GM12801 (cell line): ENCODE data around the gene TMC2.

Source experiments
- TF ChIP-seq, protein P1 (sequence below): IDR thresholded peaks from one replicate; pipeline ENCODE4 v1.5.1; 2011; ENCODE audit warnings: control low read depth; ENCODE audit not compliant: insufficient read length; ENCODE audit errors: extremely low read depth

The TMC2 gene

DNA sequence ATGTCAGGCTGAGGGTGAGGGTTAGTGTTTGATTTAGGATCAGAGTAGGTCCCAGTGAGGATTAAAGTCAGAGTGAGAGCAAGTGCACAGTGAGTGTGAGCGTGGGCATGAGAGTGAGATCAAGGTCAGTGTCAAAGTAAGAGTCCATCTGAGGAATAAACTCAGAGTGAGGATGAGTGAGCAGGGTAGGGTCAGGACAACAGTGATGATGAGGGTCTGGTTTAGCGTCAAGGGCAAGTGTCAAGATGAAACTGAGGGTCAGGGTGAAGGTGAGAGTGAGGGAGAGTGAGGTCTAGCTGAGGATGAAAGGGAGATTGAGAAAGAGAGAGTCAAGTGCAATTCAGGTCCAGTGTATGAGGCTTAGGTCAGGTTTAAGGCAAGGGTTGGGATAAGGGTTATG, 20.0 kb upstream of the TMC2 start:
- TF ChIP-seq, protein P1, sequence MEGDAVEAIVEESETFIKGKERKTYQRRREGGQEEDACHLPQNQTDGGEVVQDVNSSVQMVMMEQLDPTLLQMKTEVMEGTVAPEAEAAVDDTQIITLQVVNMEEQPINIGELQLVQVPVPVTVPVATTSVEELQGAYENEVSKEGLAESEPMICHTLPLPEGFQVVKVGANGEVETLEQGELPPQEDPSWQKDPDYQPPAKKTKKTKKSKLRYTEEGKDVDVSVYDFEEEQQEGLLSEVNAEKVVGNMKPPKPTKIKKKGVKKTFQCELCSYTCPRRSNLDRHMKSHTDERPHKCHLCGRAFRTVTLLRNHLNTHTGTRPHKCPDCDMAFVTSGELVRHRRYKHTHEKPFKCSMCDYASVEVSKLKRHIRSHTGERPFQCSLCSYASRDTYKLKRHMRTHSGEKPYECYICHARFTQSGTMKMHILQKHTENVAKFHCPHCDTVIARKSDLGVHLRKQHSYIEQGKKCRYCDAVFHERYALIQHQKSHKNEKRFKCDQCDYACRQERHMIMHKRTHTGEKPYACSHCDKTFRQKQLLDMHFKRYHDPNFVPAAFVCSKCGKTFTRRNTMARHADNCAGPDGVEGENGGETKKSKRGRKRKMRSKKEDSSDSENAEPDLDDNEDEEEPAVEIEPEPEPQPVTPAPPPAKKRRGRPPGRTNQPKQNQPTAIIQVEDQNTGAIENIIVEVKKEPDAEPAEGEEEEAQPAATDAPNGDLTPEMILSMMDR, result no peak

DNA sequence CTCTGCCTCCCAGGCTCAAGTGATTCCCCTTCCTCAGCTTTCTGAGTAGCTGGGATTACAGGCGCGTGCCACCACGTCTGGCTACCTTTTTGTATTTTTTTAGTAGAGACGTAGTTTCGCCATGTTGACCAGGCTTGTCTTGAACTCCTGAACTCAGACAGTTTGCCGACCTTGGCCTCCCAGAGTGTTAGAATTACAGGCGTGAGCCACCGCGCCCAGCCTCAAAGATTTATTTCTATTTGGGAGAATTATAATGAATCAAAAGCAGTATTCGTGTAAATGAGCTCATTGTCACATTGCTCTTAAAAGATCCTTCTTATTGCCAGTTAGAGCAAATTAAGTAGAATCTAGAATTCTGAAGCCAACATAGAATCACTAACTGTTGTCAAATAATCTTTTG, 18.3 kb upstream of the TMC2 start:
- TF ChIP-seq, protein P1, result no peak

DNA sequence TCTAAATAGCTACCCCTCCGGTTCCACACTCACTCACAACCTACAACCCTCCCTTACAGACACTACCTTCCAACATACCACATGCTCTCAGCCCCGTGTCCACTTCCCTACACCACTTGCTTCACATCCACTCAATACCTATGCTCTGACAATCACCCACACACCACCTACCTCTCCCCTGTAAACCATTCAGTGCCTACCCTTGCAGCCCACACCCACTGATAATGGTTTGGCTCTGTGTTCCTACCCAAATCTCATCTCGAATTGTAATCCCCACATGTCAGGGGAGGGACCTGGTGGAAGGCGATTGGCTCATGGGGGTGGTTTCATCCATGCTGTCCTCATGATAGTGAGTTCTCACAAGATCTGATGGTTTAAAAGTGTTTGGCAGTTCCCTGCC, 17.8 kb upstream of the TMC2 start:
- TF ChIP-seq, protein P1, result no peak

DNA sequence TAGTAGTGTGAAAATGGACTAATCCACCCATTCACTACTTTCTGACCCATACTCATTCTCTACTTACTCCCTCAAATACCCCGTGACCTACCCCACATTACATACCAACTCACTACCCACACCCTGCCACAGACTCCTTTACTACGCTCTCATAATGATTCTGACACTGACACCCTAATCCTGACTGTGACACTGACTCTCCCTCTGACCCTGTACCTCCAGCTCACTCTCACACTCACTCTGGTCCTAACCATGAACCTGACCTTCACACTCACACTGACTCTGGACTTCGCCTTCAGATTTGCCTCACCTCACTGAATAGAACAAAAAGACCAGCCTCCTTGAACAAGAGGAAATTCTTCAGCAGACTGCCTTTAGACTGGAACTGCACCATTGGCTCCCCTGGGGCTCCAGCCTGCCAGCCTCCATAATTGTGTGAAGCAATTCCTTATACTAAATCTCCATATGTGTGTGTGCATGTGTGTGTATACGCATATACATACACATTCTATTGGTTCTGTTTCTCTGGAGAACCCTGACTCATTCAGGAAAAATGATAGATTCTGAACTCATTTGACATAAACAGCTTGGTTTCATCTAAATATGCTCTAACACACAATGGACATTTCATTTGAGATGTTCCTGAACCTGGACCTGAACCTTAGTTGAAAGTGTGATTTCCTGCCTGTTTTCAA, 17.1 kb upstream of the TMC2 start:
- TF ChIP-seq, protein P1, result no peak

DNA sequence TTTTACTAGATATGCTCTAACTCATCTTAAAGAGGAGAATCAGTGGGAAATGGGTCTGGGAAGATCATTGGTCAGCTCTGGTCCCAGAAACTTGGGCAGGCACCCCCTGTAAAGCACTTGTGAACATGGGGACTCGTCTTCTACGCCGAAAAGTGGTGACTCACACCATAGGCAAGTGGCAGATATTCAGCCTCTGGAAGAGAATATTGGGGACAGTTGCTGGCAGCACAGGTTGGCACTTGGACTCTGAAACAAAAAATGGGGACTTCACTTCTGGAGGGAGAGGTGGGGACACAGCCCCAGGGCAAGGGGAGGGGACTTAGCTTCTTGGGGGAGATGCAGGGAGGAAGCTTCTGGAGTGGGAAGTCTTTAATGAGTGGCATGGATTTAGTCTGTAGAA, 15.8 kb upstream of the TMC2 start:
- TF ChIP-seq, protein P1, result no peak

DNA sequence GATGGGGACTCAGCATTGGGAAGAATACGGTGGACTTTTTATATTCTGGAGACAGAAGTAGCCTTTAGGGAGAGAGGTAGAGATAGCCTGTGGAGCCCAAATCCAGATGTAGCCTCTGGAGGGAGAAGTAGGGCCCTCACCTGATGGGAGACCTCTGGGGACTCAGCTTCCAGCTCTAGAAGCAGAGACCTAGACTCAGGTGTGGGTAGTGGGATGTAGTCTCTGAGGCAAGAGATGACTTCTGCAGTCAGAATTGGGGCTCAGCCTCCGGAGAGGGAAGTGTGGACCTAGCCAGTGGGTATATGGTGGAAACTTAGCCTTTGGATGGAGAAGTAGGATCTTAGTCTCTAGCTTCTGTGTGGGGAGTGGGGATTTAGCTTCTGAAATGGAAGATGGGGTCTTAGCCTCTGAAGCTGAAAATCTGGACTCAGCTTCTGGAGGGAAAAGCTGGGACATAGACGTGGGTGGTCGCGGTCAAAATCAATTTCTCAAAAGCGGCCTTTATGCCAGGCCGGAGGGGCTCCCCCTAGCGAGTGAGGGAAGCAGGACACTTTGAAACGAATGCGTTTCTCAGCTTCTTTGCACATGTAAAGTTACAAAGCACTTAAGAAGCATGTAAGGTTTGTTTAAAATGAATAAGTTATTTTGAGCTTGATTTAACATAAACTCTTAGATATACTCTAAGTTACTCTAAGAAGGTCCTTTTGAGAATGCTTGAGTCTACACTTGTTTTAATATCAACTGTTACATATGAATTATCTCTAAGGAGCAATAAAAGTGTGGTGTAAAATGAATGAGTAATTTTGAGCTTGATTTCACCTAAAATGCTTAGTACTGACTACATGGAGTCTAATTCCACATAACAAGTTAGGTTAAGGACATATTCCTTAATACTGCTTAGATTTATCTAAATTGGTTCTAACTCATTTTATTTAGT, 14.7 kb upstream of the TMC2 start:
- TF ChIP-seq, protein P1, result no peak

DNA sequence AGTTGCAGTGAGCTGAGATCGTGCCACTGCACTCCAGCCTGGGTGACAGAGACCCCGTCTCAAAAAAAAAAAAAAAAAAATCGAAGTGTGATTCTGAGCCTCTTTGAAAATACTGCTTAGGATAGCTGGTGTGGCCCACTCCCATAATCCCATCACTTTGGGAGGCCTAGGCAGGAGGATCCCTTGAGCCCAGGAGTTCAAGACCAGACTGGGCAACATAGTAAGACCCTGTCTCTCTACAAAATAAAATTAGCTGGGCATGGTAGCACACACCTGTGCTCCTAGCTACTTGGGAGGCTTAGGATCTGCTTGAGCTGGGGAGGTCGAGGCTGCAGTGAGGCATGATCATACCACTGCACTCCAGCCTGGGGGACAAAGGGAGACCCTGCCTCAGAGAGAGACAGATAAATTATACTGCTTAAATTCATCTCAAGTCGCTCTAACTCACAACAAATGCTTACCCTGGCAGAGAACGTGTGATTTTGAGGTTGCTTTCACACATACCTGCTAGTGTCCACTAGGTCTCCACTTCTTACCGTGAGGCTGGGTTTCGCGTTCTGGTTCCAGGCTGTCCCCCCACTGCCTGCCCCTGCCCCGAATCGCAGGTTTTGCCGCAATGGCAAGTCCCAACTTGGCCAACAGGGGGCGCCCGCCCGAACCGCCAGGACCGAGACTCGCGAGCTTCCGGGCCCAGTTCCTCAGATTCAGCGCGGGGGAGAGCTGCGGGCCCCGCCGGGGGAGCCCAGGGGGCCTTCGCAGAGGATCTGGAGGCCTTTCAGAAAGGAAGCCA, 12.3 kb upstream of the TMC2 start:
- TF ChIP-seq, protein P1, result no peak
